DOHH2 (cell line): ENCODE results near the gene CENPH.
"Not testable (repeated sequence)": the region's sequence is repeated elsewhere in the genome, so short reads cannot be mapped to it uniquely, and the experiment has no call there.

Source experiments
- H3F3A ChIP-seq: fragments of 200-600 bp; sonication (generic), shearing (Covaris generic); 2 replicates; pipeline ENCODE4 v1.6.0; 2016; ENCODE audit warnings: antibody characterized with exemption, mild to moderate bottlenecking; ENCODE audit not compliant: control insufficient read depth, insufficient read depth
- H3K27ac ChIP-seq: fragments of 200-600 bp; sonication (generic); 2 replicates; pipeline ENCODE4 v1.5.1; 2014; ENCODE audit warnings: low read depth, mild to moderate bottlenecking, low read length, moderate library complexity
- H3K27me3 ChIP-seq: fragments of 200-600 bp; sonication (generic); 2 replicates; pipeline ENCODE4 v1.6.1; 2014; ENCODE audit warnings: mild to moderate bottlenecking, low read length, mixed read lengths; ENCODE audit not compliant: control insufficient read depth
- H3K36me3 ChIP-seq: fragments of 200-600 bp; sonication (generic); 2 replicates; pipeline ENCODE4 v1.6.1; 2014; ENCODE audit warnings: mild to moderate bottlenecking, low read length, moderate library complexity, mixed read lengths; ENCODE audit not compliant: control insufficient read depth
- H3K4me1 ChIP-seq: fragments of 200-600 bp; sonication (generic); 2 replicates; pipeline ENCODE4 v1.6.1; 2014; ENCODE audit warnings: mild to moderate bottlenecking, low read length, mixed read lengths; ENCODE audit not compliant: control insufficient read depth
- H3K4me2 ChIP-seq: fragments of 200-600 bp; sonication (generic); 2 replicates; pipeline ENCODE4 v1.6.0; 2014; ENCODE audit warnings: mild to moderate bottlenecking, low read length, moderate library complexity
- H3K4me3 ChIP-seq: fragments of 200-600 bp; sonication (generic); 2 replicates; pipeline ENCODE4 v1.5.1; 2014; ENCODE audit warnings: mild to moderate bottlenecking, low read length, mixed read lengths
- H3K79me2 ChIP-seq: fragments of 200-600 bp; sonication (generic); 2 replicates; pipeline ENCODE4 v1.6.1; 2014; ENCODE audit warnings: mild to moderate bottlenecking, low read length, mixed read lengths; ENCODE audit not compliant: control insufficient read depth
- H3K9me2 ChIP-seq: fragments of 200-600 bp; sonication (generic); replicated peaks from 2 replicates; pipeline ENCODE4 v1.6.1; 2014; ENCODE audit warnings: mild to moderate bottlenecking, low read length, mixed read lengths; ENCODE audit not compliant: control insufficient read depth
- H3K9me3 ChIP-seq: fragments of 200-600 bp; sonication (generic); 2 replicates; pipeline ENCODE4 v1.6.1; 2014; ENCODE audit warnings: antibody characterized with exemption, low read length, mixed read lengths; ENCODE audit not compliant: control insufficient read depth, insufficient read depth
- H4K20me1 ChIP-seq: fragments of 200-600 bp; sonication (generic); 2 replicates; pipeline ENCODE4 v1.6.0; 2014; ENCODE audit warnings: low read depth, mild to moderate bottlenecking, antibody characterized with exemption, low read length, moderate library complexity; ENCODE audit not compliant: control insufficient read depth, insufficient read depth
- CTCF ChIP-seq: fragments of 200-600 bp; sonication (generic); IDR thresholded peaks from one replicate; pipeline ENCODE4 v1.5.1; 2014; ENCODE audit warnings: antibody characterized with exemption, mild to moderate bottlenecking, low read depth, low read length; ENCODE audit not compliant: poor library complexity, severe bottlenecking
- EZH2phosphoT487 ChIP-seq: fragments of 200-600 bp; sonication (generic); IDR thresholded peaks from 2 replicates; pipeline ENCODE4 v1.6.1; 2017; ENCODE audit warnings: borderline replicate concordance, mild to moderate bottlenecking, antibody characterized with exemption, low read length, moderate library complexity, mixed read lengths

The CENPH gene

GRCh38 chr5:69248019-69248418, 58.6 kb downstream of the CENPH start:
- Histone ChIP-seq H4K20me1 (no peaks in the 10 kb centered on the region), H3K4me1 (no peaks in the 10 kb centered on the region), H3K27ac (no peak overlapping the region), H3K36me3 (0 out of 2 replicates have a peak, but pooled peaks cover 2% of the 10 kb centered on the region), H3K9me3 (no peaks in the 10 kb centered on the region), H3F3A (no peaks in the 10 kb centered on the region), H3K4me2 (no peak overlapping the region), H3K79me2 (peaks cover 81% of the 10 kb centered on the region), H3K27me3 (no peaks in the 10 kb centered on the region), H3K4me3 (no peak overlapping the region), H3K9me2 (no peaks in the 10 kb centered on the region)
- TF ChIP-seq CTCF (no peak), EZH2phosphoT487 (no peak)

GRCh38 chr5:69250593-69250992, 61.2 kb downstream of the CENPH start:
- no peak overlapping the region for H3K4me2 ChIP-seq

GRCh38 chr5:69252437-69252836, 63.1 kb downstream of the CENPH start:
- Histone ChIP-seq H3K9me2 (no peaks in the 10 kb centered on the region), H3K79me2 (peaks cover 38% of the 10 kb centered on the region), H3K36me3 (peaks cover 11% of the 10 kb centered on the region), H3F3A (no peaks in the 10 kb centered on the region), H3K27me3 (no peaks in the 10 kb centered on the region), H3K27ac (no peak overlapping the region), H4K20me1 (no peaks in the 10 kb centered on the region), H3K4me3 (no peak overlapping the region), H3K4me1 (no peaks in the 10 kb centered on the region), H3K4me2 (no peak overlapping the region), H3K9me3 (no peaks in the 10 kb centered on the region)
- TF ChIP-seq EZH2phosphoT487 (no peak), CTCF (no peak)

More at GRCh38 chr5:69250593-69250992, 61.2 kb downstream of the CENPH start:
- Histone ChIP-seq H3K79me2 (peaks cover 56% of the 10 kb centered on the region), H3K9me3 (no peaks in the 10 kb centered on the region), H3K27me3 (no peaks in the 10 kb centered on the region), H3F3A (no peaks in the 10 kb centered on the region), H3K9me2 (no peaks in the 10 kb centered on the region), H3K4me1 (no peaks in the 10 kb centered on the region), H3K4me3 (no peak overlapping the region), H3K27ac (no peak overlapping the region), H4K20me1 (no peaks in the 10 kb centered on the region), H3K36me3 (peaks cover 4% of the 10 kb centered on the region; the same call in 1 of the 2 replicates)
- TF ChIP-seq CTCF (no peak), EZH2phosphoT487 (no peak)

GRCh38 chr5:69255940-69256339, 66.6 kb downstream of the CENPH start:
- not testable (repeated sequence) for H3K9me3 ChIP-seq, H3K9me2 ChIP-seq, H3K4me2 ChIP-seq, H3K4me3 ChIP-seq, H3K27ac ChIP-seq, H3K4me1 ChIP-seq, H4K20me1 ChIP-seq, H3K79me2 ChIP-seq, H3F3A ChIP-seq, H3K27me3 ChIP-seq
- H3K36me3 ChIP-seq = peaks cover 39% of the 10 kb centered on the region
